ENCODE data around the gene ZSWIM6.

Gene ZSWIM6

GRCh38 chr5:61586096-61587084 is 254.3 kb downstream of the ZSWIM6 start:
- no peak overlapping the region for H3K4me3 Mint-ChIP-seq
- no peaks in the 10 kb centered on the region for H3K9me3 Mint-ChIP-seq
- H3K27ac Mint-ChIP-seq: no peak overlapping the region
- intact Hi-C loops (cut with micrococcal nuclease): no loop called here
- H3K27me3 Mint-ChIP-seq: no peaks in the 10 kb centered on the region
- no peaks in the 10 kb centered on the region for H3K4me1 Mint-ChIP-seq (ENCODE audit: low read depth)
- H3K36me3 Mint-ChIP-seq (ENCODE audit: low read depth): no peaks in the 10 kb centered on the region

- H3K27me3 Mint-ChIP-seq: no peaks in the 10 kb centered on the region
Observed at GRCh38 chr5:61587125-61587524, 255.1 kb downstream of the ZSWIM6 start.

GRCh38 chr5:61588216-61588615 is 256.2 kb downstream of the ZSWIM6 start:
- intact Hi-C loops (cut with micrococcal nuclease): no loop called here
- no peak overlapping the region for H3K27ac Mint-ChIP-seq
- H3K4me3 Mint-ChIP-seq: no peak overlapping the region
- no peaks in the 10 kb centered on the region for H3K4me1 Mint-ChIP-seq (ENCODE audit: low read depth)
- H3K36me3 Mint-ChIP-seq (ENCODE audit: low read depth): no peaks in the 10 kb centered on the region
- no peaks in the 10 kb centered on the region for H3K9me3 Mint-ChIP-seq
- H3K27me3 Mint-ChIP-seq: no peaks in the 10 kb centered on the region

More at GRCh38 chr5:61587125-61587524, 255.1 kb downstream of the ZSWIM6 start:
- H3K36me3 Mint-ChIP-seq (ENCODE audit: low read depth): no peaks in the 10 kb centered on the region
- intact Hi-C loops (cut with micrococcal nuclease): no loop called here
- H3K4me3 Mint-ChIP-seq: no peak overlapping the region
- H3K4me1 Mint-ChIP-seq (ENCODE audit: low read depth): no peaks in the 10 kb centered on the region
- H3K27ac Mint-ChIP-seq: no peak overlapping the region
- no peaks in the 10 kb centered on the region for H3K9me3 Mint-ChIP-seq

- H3K27me3 Mint-ChIP-seq: no peaks in the 10 kb centered on the region
- H3K27ac Mint-ChIP-seq: no peak overlapping the region
- no peaks in the 10 kb centered on the region for H3K4me1 Mint-ChIP-seq (ENCODE audit: low read depth)
- no peaks in the 10 kb centered on the region for H3K9me3 Mint-ChIP-seq
- H3K36me3 Mint-ChIP-seq (ENCODE audit: low read depth): no peaks in the 10 kb centered on the region
- no peak overlapping the region for H3K4me3 Mint-ChIP-seq
- intact Hi-C loops (cut with micrococcal nuclease): no loop called here
Observed at GRCh38 chr5:61589946-61590345, 257.9 kb downstream of the ZSWIM6 start.

- no peak overlapping the region for H3K4me3 Mint-ChIP-seq
- intact Hi-C loops (cut with micrococcal nuclease): no loop called here
- H3K27me3 Mint-ChIP-seq: no peaks in the 10 kb centered on the region
- H3K4me1 Mint-ChIP-seq (ENCODE audit: low read depth): peaks cover 3% of the 10 kb centered on the region
- no peak overlapping the region for H3K27ac Mint-ChIP-seq
- H3K36me3 Mint-ChIP-seq (ENCODE audit: low read depth): no peaks in the 10 kb centered on the region
- H3K9me3 Mint-ChIP-seq: no peaks in the 10 kb centered on the region
Observed at GRCh38 chr5:61590473-61590872, 258.4 kb downstream of the ZSWIM6 start.

- H3K27ac Mint-ChIP-seq: no peak overlapping the region
- H3K27me3 Mint-ChIP-seq: no peaks in the 10 kb centered on the region
- no peaks in the 10 kb centered on the region for H3K36me3 Mint-ChIP-seq (ENCODE audit: low read depth)
- no peak overlapping the region for H3K4me3 Mint-ChIP-seq
- intact Hi-C loops (cut with micrococcal nuclease): no loop called here
- H3K9me3 Mint-ChIP-seq: no peaks in the 10 kb centered on the region
- peaks cover 6% of the 10 kb centered on the region for H3K4me1 Mint-ChIP-seq (ENCODE audit: low read depth)
Observed at GRCh38 chr5:61591859-61592258, 259.8 kb downstream of the ZSWIM6 start.

GRCh38 chr5:61595426-61595825 is 263.4 kb downstream of the ZSWIM6 start:
- Mint-ChIP-seq H3K4me1 (ENCODE audit: low read depth) (peaks cover 12% of the 10 kb centered on the region), H3K27me3 (no peaks in the 10 kb centered on the region), H3K36me3 (ENCODE audit: low read depth) (no peaks in the 10 kb centered on the region), H3K9me3 (no peaks in the 10 kb centered on the region), H3K4me3 (no peak overlapping the region), H3K27ac (no peak overlapping the region)
- intact Hi-C loops (cut with micrococcal nuclease): no loop called here

Data from dendritic cell treated with granulocyte-macrophage colony-stimulating factor and Interleukin-4, amounts not matched to agents 40 ng/mL and 50 ng/mL, for 4 days (primary cell).